SK-N-SH treated with all-trans-retinoic acid at 6 μM for 48 hours (cell line): ENCODE results near the gene VPS39.
A peak's percentile ranks its signal among the peaks of the same experiment; 100 is the strongest.

Source experiments
- ATAC-seq: fragments of 200-7000 bp; cut with Tn5 transposase; 3 replicates; pipeline ENCODE4 v1.9.1; 2020; ENCODE audit warnings: mild to moderate bottlenecking, moderate library complexity
- ARNTL ChIP-seq: fragments of 450-650 bp; formaldehyde crosslinking; IDR thresholded peaks from 2 replicates; pipeline ENCODE4 v1.5.0; 2020; ENCODE audit warnings: low read depth, mild to moderate bottlenecking, moderate library complexity, borderline replicate concordance
- BACH2 ChIP-seq: fragments of 250-450 bp; sonication (Bioruptor Pico); IDR thresholded peaks from 2 replicates; pipeline ENCODE4 v1.9.0; 2021; ENCODE audit warnings: mild to moderate bottlenecking, borderline replicate concordance
- CSDC2 ChIP-seq: fragments of 250-450 bp; sonication (Bioruptor Pico); IDR thresholded peaks from 2 replicates; pipeline ENCODE4 v1.5.0; 2020; ENCODE audit warnings: mild to moderate bottlenecking, moderate library complexity
- CSRNP3 ChIP-seq: fragments of 250-450 bp; sonication (Bioruptor Pico); IDR thresholded peaks from 2 replicates; pipeline ENCODE4 v1.5.1; 2021; ENCODE audit warnings: mild to moderate bottlenecking, moderate library complexity
- GLIS3 ChIP-seq: fragments of 250-450 bp; sonication (Bioruptor Pico); IDR thresholded peaks from 2 replicates; pipeline ENCODE4 v1.5.0; 2020; ENCODE audit warnings: mild to moderate bottlenecking, moderate library complexity
- ISL1 ChIP-seq: fragments of 250-450 bp; sonication (Bioruptor Pico); IDR thresholded peaks from 2 replicates; pipeline ENCODE4 v2.1.2; 2022; ENCODE audit warnings: mild to moderate bottlenecking, moderate library complexity
- OSR1 ChIP-seq: fragments of 250-450 bp; sonication (Bioruptor Pico); IDR thresholded peaks from 2 replicates; pipeline ENCODE4 v1.8.0; 2022; ENCODE audit warnings: moderate library complexity, mild to moderate bottlenecking, inconsistent platforms
- PPARA ChIP-seq: fragments of 250-450 bp; sonication (Bioruptor Pico); IDR thresholded peaks from 2 replicates; pipeline ENCODE4 v1.5.0; 2020; ENCODE audit warnings: mild to moderate bottlenecking, borderline replicate concordance
- RARB ChIP-seq: fragments of 250-450 bp; sonication (Bioruptor Pico); IDR thresholded peaks from 2 replicates; pipeline ENCODE4 v1.8.0; 2021; ENCODE audit warnings: mild to moderate bottlenecking, moderate library complexity
- SNAI2 ChIP-seq: fragments of 250-450 bp; sonication (Bioruptor Pico); IDR thresholded peaks from 2 replicates; pipeline ENCODE4 v1.5.0; 2020; ENCODE audit warnings: mild to moderate bottlenecking, moderate library complexity
- TCF4 ChIP-seq: fragments of 250-450 bp; sonication (Bioruptor Pico); IDR thresholded peaks from 2 replicates; pipeline ENCODE4 v1.8.0; 2021; ENCODE audit warnings: mild to moderate bottlenecking, moderate library complexity, borderline replicate concordance
- TOX ChIP-seq: fragments of 250-450 bp; sonication (Bioruptor Pico); IDR thresholded peaks from 2 replicates; pipeline ENCODE4 v1.8.0; 2021; ENCODE audit warnings: mild to moderate bottlenecking, moderate library complexity, borderline replicate concordance
- ZC3H10 ChIP-seq: fragments of 250-450 bp; sonication (Bioruptor Pico); IDR thresholded peaks from 2 replicates; pipeline ENCODE4 v1.5.1; 2021; ENCODE audit warnings: mild to moderate bottlenecking, moderate library complexity
- ZNF565 ChIP-seq: fragments of 450-650 bp; formaldehyde crosslinking; conservative IDR thresholded peaks from 2 replicates; pipeline ENCODE4 v1.5.0; 2020; ENCODE audit warnings: low read depth, mild to moderate bottlenecking, moderate library complexity
- ZNF70 ChIP-seq: fragments of 450-650 bp; formaldehyde crosslinking; IDR thresholded peaks from 2 replicates; pipeline ENCODE4 v1.5.0; 2020; ENCODE audit warnings: mild to moderate bottlenecking, moderate library complexity
- ZNF8 ChIP-seq: fragments of 450-650 bp; formaldehyde crosslinking; IDR thresholded peaks from 2 replicates; pipeline ENCODE4 v1.5.0; 2020; ENCODE audit warnings: mild to moderate bottlenecking, moderate library complexity
- TF ChIP-seq, protein P1 (sequence below): fragments of 250-450 bp; sonication (Bioruptor Pico); IDR thresholded peaks from 2 replicates; pipeline ENCODE4 v1.8.0; 2020; ENCODE audit warnings: mild to moderate bottlenecking, moderate library complexity, borderline replicate concordance
- TF ChIP-seq, protein P2 (sequence below): fragments of 250-450 bp; sonication (Bioruptor Pico); IDR thresholded peaks from 2 replicates; pipeline ENCODE4 v1.5.1; 2020; ENCODE audit warnings: low read depth, mild to moderate bottlenecking, moderate library complexity
- TF ChIP-seq, protein P3 (sequence below): fragments of 250-450 bp; sonication (Bioruptor Pico); IDR thresholded peaks from 2 replicates; pipeline ENCODE4 v1.8.0; 2021; ENCODE audit warnings: low read depth, mild to moderate bottlenecking, moderate library complexity, borderline replicate concordance
- TF ChIP-seq, protein P4 (sequence below): fragments of 250-450 bp; sonication (Bioruptor Pico); IDR thresholded peaks from 2 replicates; pipeline ENCODE4 v1.5.0; 2020; ENCODE audit warnings: mild to moderate bottlenecking, moderate library complexity

VPS39 gene

GRCh38 chr15:42136513-42136912, 71.6 kb downstream of the VPS39 start (continued):
- TF ChIP-seq ZNF565 (CRISPR knock-in tag) (no peak), OSR1 (CRISPR knock-in tag) (no peak), BACH2 (CRISPR knock-in tag) (no peak), CSDC2 (no peak), ZC3H10 (CRISPR knock-in tag) (no peak)

- no peak for ATAC-seq
- TF ChIP-seq, protein P1, sequence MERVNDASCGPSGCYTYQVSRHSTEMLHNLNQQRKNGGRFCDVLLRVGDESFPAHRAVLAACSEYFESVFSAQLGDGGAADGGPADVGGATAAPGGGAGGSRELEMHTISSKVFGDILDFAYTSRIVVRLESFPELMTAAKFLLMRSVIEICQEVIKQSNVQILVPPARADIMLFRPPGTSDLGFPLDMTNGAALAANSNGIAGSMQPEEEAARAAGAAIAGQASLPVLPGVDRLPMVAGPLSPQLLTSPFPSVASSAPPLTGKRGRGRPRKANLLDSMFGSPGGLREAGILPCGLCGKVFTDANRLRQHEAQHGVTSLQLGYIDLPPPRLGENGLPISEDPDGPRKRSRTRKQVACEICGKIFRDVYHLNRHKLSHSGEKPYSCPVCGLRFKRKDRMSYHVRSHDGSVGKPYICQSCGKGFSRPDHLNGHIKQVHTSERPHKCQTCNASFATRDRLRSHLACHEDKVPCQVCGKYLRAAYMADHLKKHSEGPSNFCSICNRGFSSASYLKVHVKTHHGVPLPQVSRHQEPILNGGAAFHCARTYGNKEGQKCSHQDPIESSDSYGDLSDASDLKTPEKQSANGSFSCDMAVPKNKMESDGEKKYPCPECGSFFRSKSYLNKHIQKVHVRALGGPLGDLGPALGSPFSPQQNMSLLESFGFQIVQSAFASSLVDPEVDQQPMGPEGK (CRISPR knock-in tag), result no peak
- TF ChIP-seq ZNF70 (no peak), TCF4 (CRISPR knock-in tag) (no peak), OSR1 (CRISPR knock-in tag) (no peak), GLIS3 (CRISPR knock-in tag) (no peak), TOX (no peak), ZC3H10 (CRISPR knock-in tag) (no peak), CSRNP3 (CRISPR knock-in tag) (no peak), SNAI2 (CRISPR knock-in tag) (no peak), ARNTL (CRISPR knock-in tag) (no peak), ISL1 (CRISPR knock-in tag) (no peak), RARB (CRISPR knock-in tag) (no peak), CSDC2 (no peak), PPARA (CRISPR knock-in tag) (no peak), BACH2 (CRISPR knock-in tag) (no peak)
- TF ChIP-seq, protein P2, sequence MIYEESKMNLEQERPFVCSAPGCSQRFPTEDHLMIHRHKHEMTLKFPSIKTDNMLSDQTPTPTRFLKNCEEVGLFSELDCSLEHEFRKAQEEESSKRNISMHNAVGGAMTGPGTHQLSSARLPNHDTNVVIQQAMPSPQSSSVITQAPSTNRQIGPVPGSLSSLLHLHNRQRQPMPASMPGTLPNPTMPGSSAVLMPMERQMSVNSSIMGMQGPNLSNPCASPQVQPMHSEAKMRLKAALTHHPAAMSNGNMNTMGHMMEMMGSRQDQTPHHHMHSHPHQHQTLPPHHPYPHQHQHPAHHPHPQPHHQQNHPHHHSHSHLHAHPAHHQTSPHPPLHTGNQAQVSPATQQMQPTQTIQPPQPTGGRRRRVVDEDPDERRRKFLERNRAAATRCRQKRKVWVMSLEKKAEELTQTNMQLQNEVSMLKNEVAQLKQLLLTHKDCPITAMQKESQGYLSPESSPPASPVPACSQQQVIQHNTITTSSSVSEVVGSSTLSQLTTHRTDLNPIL, result no peak
- TF ChIP-seq, protein P3, sequence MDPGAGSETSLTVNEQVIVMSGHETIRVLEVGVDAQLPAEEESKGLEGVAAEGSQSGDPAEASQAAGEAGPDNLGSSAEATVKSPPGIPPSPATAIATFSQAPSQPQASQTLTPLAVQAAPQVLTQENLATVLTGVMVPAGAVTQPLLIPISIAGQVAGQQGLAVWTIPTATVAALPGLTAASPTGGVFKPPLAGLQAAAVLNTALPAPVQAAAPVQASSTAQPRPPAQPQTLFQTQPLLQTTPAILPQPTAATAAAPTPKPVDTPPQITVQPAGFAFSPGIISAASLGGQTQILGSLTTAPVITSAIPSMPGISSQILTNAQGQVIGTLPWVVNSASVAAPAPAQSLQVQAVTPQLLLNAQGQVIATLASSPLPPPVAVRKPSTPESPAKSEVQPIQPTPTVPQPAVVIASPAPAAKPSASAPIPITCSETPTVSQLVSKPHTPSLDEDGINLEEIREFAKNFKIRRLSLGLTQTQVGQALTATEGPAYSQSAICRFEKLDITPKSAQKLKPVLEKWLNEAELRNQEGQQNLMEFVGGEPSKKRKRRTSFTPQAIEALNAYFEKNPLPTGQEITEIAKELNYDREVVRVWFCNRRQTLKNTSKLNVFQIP, result no peak
These were observed 72.8 kb downstream of the VPS39 start for GRCh38 chr15:42135351-42135750.

- ATAC-seq, result no peak
- TF ChIP-seq ISL1 (CRISPR knock-in tag), result no peak
- no peak for TF ChIP-seq ZNF8 (CRISPR knock-in tag)
- TF ChIP-seq, protein P3, result no peak
- no peak for TF ChIP-seq SNAI2 (CRISPR knock-in tag)
- TF ChIP-seq ZNF70, result no peak
These were observed 73.4 kb downstream of the VPS39 start for GRCh38 chr15:42134617-42135245.

- TF ChIP-seq, protein P4, sequence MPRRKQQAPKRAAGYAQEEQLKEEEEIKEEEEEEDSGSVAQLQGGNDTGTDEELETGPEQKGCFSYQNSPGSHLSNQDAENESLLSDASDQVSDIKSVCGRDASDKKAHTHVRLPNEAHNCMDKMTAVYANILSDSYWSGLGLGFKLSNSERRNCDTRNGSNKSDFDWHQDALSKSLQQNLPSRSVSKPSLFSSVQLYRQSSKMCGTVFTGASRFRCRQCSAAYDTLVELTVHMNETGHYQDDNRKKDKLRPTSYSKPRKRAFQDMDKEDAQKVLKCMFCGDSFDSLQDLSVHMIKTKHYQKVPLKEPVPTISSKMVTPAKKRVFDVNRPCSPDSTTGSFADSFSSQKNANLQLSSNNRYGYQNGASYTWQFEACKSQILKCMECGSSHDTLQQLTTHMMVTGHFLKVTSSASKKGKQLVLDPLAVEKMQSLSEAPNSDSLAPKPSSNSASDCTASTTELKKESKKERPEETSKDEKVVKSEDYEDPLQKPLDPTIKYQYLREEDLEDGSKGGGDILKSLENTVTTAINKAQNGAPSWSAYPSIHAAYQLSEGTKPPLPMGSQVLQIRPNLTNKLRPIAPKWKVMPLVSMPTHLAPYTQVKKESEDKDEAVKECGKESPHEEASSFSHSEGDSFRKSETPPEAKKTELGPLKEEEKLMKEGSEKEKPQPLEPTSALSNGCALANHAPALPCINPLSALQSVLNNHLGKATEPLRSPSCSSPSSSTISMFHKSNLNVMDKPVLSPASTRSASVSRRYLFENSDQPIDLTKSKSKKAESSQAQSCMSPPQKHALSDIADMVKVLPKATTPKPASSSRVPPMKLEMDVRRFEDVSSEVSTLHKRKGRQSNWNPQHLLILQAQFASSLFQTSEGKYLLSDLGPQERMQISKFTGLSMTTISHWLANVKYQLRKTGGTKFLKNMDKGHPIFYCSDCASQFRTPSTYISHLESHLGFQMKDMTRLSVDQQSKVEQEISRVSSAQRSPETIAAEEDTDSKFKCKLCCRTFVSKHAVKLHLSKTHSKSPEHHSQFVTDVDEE (CRISPR knock-in tag), result no peak
- TF ChIP-seq, protein P2, result no peak
- TF ChIP-seq ISL1 (CRISPR knock-in tag) (no peak), CSDC2 (no peak), GLIS3 (CRISPR knock-in tag) (no peak), TCF4 (CRISPR knock-in tag) (no peak)
- TF ChIP-seq, protein P1 (CRISPR knock-in tag), result no peak
These were observed 74.1 kb downstream of the VPS39 start for GRCh38 chr15:42133886-42134502.

More at GRCh38 chr15:42133886-42134502, 74.1 kb downstream of the VPS39 start:
- ATAC-seq, result peak; percentile 81
